NCI-H1092 (cell line): Measurements from ENCODE around the gene USP25.

ENCODE experiments used
- DNase-seq: peaks from one replicate; lab custom pipeline; 2025; lab: John Stamatoyannopoulos, UW

USP25 gene

GRCh38 chr21:15766952-15767603, 37.3 kb downstream of the USP25 start:
- DNase-seq: no peak

- DNase-seq: no peak
These were observed 38.3 kb downstream of the USP25 start for GRCh38 chr21:15768045-15768601.

DNA sequence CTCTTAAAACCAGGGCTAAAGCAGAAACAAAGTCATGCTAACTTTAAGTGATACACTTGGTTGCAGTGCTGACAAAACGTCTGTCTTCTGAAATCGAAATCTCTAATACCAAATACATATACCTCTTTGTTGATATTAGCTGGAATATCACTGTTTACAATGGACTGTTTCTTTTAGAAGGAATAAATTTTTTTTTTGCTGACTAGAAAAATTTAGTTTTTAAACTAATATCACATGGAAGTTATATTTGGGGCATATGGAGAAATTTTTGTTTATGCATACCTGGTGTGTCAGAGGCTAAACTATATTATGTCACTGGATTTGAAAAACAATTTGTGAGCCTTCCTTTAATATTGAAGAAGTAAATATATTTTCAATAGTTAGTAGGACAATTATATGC, 39.1 kb downstream of the USP25 start:
- no peak for DNase-seq

- DNase-seq: no peak
These were observed 41.5 kb downstream of the USP25 start for GRCh38 chr21:15771311-15771710.

DNA sequence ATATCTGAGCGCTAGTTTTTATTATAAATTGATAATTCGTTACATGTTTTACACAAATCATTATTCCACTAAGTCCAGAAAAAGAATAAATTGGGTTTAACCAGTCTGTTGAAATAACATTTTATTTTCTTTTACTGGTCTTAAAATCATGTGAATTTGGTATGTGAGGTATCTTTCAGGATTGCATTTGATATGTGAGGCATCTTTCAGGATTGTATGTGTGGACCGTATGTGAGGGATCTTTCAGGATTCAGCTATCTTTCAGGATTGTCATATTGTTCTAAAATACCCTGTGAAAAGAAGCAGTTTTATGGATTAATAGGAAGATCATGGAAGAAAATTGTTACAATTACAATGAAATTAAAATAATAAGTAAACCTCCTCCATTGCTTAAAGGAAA, 42.9 kb downstream of the USP25 start:
- no peak for DNase-seq

- DNase-seq: no peak
These were observed 44.8 kb downstream of the USP25 start for GRCh38 chr21:15774590-15774989.

GRCh38 chr21:15775291-15775690, 45.5 kb downstream of the USP25 start:
- no peak for DNase-seq

DNA sequence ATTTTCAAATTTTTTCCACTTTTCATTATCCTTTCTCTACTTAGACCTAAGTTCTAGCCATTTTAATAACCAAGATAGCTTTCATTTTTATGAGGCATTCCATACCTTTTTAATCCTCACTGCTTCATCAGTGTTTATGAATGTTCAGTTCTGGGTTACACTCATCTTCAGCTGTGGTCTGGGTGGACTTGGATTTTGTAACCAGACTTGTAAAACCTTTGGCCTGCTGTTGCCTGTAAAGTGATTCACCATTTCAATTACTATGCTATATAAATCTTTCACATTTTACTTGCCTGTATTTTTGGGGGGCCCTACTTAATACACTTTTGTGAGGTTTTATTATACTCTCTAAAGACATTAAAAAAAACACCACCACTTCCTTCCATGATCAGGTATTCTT, 46.2 kb downstream of the USP25 start:
- DNase-seq: no peak

GRCh38 chr21:15776818-15777217, 47.0 kb downstream of the USP25 start:
- no peak for DNase-seq

DNA sequence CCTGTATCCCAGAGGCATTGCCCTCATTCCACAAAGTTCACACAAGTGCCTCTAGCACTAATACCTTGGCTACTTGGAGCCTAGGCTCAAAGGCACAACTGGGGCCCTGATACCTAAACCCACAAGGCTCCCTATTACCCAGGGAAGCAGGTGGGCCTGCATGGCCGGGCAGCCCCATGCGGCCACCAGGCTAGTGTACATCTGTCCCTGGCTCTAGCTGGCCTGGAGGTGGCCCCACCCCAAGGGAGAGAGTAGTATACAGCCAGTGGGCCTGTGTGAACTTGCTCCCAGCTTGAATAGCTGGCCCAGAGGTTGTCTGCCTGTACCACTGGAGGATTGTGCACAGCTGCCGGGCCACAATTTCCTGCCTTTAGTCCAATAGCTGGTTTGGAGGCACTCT, 52.2 kb downstream of the USP25 start:
- no peak for DNase-seq

- no peak for DNase-seq
These were observed 59.2 kb downstream of the USP25 start for GRCh38 chr21:15788847-15789523.

DNA sequence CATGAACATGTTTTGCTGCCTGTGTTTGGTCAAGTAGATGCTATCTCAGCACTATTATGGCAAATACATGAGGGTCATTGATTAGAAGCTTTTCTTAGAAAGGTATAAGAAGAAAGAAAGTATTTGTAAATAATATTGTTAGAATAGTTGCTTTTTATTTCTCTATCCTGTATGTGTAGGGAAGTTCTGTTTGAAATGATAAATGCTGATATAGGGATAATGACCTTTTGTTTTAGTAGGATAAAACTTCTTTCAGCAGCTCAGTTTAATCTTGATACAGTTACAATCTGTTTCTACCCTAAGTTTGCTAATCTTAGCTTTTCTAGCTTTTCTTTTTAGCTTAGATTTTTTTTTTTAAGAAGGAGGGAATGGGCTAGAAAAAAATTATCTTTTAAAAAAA, 63.3 kb downstream of the USP25 start:
- no peak for DNase-seq

DNA sequence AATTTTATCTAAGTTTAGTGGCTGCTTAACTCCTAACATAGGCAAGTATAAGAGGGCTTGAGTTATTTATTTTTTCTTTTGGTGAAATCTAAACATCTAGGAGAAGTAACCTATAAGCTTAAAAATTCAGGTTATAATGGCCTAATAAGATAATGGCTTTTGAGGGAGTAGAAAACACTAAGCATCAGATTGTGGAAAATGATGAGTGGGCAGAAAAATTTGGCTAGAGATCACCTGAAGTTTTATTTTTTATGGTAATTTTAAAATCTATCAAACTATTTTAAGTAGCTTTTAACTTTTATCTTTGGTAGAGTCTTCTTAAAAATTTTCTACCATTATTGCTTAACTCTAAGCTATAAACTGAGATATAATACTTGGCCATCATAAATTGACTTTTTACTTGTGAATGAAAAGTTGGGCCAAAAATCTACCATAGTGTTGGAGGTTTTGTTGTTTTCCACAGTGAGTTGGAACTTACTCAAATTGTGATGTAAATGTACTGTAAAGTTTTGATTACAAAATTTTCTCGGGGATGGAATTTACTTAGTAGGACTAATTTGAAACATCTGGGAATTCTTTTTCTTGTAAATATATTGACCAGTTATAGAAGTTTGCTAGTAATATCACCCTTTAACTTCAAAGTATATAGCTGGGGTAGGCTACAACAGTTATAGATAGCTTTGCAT, 63.9 kb downstream of the USP25 start:
- DNase-seq: no peak

GRCh38 chr21:15794277-15794912, 64.6 kb downstream of the USP25 start:
- DNase-seq: no peak

DNA sequence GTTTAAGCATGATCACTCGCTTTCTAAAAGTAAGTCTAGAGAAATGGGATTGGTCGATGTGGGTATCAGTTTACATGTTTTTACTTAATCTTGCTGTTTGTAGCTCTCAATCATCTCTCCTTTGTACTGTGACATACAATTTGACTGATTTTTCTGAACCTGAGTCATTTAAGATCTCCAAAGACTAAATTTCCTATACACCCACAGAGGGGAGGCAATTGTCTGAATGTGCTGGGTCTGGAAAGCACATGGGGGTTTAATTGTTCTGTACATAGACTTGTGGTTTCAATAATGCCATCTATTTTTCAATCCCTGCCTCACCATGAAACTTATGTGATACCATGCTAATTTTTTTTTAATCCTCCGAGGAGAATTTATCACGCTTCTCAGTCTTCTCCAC, 65.8 kb downstream of the USP25 start:
- no peak for DNase-seq

DNA sequence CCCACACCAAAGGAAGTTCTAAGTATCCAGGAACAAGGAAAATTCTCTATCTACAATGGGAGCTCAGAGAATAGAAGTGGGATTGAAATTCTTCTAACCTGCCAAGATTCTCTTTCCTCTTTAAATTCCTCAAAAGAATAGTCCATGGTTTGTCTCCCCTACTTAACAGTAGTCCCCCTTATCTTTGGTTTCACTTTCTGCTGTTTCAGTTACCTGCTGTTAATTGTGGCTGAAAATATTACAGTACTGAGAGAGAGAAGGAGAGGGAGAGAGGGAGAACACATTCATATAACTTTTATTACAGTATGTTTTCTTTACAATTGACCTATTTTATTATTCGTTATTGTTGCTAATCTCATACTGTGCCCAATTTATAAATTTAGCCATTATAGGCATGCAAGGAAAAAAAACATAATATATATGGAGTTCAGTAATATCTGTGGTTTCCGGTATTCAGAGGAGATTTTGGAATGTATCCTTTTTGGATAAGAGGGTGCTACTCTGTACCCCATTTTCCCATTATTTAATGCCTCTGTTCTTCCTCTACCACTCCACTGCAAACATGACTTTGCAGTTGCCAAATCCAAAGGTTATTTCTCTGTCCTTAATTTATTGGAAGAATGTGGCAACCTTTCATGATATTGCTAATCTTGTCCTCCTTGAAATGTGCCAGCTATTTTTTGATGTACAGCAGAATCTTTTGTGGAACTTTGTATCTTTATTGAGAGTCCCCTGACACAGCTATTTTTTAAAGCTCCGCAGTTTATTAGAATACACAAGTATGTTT, 68.0 kb downstream of the USP25 start:
- no peak for DNase-seq

DNA sequence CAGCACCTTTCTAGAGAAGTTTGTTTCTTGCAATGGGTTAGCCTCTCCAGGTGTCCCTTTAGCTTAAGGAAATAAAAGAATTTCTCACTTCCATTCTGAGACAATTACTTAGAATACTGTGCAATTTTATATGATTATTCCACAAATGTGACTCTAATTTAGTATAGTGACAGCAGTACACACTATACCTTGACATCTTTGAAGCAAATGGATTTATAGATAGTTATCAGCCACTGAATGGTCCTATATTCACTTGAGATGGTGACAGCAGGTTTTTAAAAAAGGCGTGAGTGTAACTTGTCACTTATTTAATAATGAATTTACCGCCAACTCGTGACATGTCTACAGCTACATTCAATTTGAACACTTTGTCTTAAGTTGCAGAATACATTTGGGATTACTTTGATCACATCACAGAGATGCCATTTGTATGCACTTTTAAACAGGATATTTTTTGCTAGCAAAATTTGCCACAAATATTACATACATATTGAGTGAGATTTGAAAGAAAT, 71.6 kb downstream of the USP25 start:
- DNase-seq: no peak

DNA sequence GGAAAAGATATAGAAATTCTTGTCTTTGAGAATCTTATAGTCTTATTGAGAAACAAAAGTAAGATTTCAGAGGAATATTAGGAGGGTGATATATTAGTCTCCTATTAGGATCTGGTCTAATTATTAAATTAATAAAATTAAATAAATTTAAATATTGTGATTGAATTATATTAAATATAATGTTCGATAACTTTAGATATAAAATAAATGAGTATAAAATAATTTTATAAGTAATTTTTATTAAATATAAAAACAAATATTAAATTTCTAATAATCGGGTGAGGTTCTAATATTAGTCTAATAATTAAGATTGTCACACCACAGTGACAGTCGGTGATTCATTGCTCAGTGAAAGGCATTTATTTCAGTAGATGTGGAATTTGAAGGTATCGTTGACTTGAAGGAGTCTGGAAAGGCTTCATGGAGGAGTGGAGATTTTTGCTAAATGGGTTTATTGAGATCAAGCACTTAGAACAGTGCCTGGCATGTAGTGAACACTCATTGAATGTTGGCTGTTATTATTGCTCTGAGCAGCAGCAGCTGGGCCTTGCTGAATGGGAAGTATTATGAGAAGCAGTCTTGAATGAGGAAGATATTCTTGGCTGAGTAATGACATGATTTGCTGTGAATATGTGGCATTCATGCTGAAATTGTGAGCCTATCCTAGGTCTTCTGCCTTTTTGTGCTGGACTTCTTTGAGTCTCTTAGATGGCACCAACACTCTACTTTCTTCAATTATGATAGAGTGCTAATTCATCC, 74.6 kb downstream of the USP25 start:
- DNase-seq: no peak

GRCh38 chr21:15809065-15809464, 79.3 kb downstream of the USP25 start:
- no peak for DNase-seq

GRCh38 chr21:15809818-15810217, 80.0 kb downstream of the USP25 start:
- no peak for DNase-seq

DNA sequence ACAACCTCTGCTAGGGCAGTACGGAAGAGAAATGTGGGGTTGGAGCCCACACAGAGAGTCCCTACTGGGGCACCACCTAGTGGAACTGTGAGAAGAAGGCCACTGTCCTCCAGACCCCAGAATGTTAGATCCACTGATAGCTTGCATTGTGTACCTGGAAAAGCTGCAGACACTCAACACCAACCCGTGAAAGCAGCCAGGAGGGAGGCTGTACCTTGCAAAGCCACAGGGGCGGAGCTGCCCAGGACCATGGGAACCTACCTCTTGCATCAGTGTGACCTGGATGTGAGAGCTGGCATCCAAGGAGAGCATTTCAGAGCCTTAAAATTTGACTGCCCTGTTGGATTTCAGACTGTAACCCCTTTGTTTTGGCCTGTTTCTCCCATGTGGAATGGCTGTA, 85.5 kb downstream of the USP25 start:
- no peak for DNase-seq
